ENCODE measurements around the gene ESX1.

Gene ESX1

GRCh38 chrX:104254442-104255115 lies at the start of gene ESX1:
Gene ESX1 (minus strand): TSS chrX:104254933. CDS start chrX:104254849, 84 bp downstream.
- no peaks in the 10 kb centered on the region for H3K9me3 ChIP-seq (ENCODE audit: control insufficient read depth in 2 of 2, low read length in 2 of 2)
- no peaks in the 10 kb centered on the region for H3K36me3 ChIP-seq (ENCODE audit: control insufficient read depth in 2 of 2, insufficient read depth in 2 of 2, low read length in 2 of 2)
- H3K27me3 ChIP-seq (ENCODE audit: control insufficient read depth in 2 of 2, insufficient read depth in 2 of 2, low read length in 2 of 2): peaks cover 17 to 19% of the 10 kb centered on the region in 2 donors
- H3K4me1 ChIP-seq (ENCODE audit: control insufficient read depth in 2 of 2, insufficient read depth in 2 of 2, low read length in 2 of 2): peaks cover 0 to 2% of the 10 kb centered on the region in 2 donors
- peak within 1 kb of the TSS in 1 of 2 donors; percentile 7 for H3K4me3 ChIP-seq (ENCODE audit: low read length in 2 of 2)
- H3K9ac ChIP-seq (ENCODE audit: low read depth in 1 of 2, low read length in 2 of 2): no peak within 1 kb of the TSS
- H3K27ac ChIP-seq (ENCODE audit: low read depth in 2 of 2, low read length in 2 of 2): no peak within 1 kb of the TSS

- peaks cover 0 to 4% of the 10 kb centered on the region in 2 donors for H3K27me3 ChIP-seq (ENCODE audit: control insufficient read depth in 2 of 2, insufficient read depth in 2 of 2, low read length in 2 of 2)
- no peak overlapping the region for H3K9ac ChIP-seq (ENCODE audit: low read depth in 1 of 2, low read length in 2 of 2)
- H3K4me3 ChIP-seq (ENCODE audit: low read length in 2 of 2): no peak overlapping the region
- no peaks in the 10 kb centered on the region for H3K36me3 ChIP-seq (ENCODE audit: control insufficient read depth in 2 of 2, insufficient read depth in 2 of 2, low read length in 2 of 2)
- H3K4me1 ChIP-seq (ENCODE audit: control insufficient read depth in 2 of 2, insufficient read depth in 2 of 2, low read length in 2 of 2): no peaks in the 10 kb centered on the region
- no peak overlapping the region for H3K27ac ChIP-seq (ENCODE audit: low read depth in 2 of 2, low read length in 2 of 2)
- no peaks in the 10 kb centered on the region for H3K9me3 ChIP-seq (ENCODE audit: control insufficient read depth in 2 of 2, low read length in 2 of 2)
These were observed 40.9 kb upstream of the ESX1 start for GRCh38 chrX:104295636-104296035.

- Histone ChIP-seq H3K4me1 (ENCODE audit: control insufficient read depth in 2 of 2, insufficient read depth in 2 of 2, low read length in 2 of 2) (no peaks in the 10 kb centered on the region), H3K36me3 (ENCODE audit: control insufficient read depth in 2 of 2, insufficient read depth in 2 of 2, low read length in 2 of 2) (no peaks in the 10 kb centered on the region), H3K9ac (ENCODE audit: low read depth in 1 of 2, low read length in 2 of 2) (no peak overlapping the region), H3K4me3 (ENCODE audit: low read length in 2 of 2) (no peak overlapping the region), H3K27ac (ENCODE audit: low read depth in 2 of 2, low read length in 2 of 2) (no peak overlapping the region), H3K27me3 (ENCODE audit: control insufficient read depth in 2 of 2, insufficient read depth in 2 of 2, low read length in 2 of 2) (peaks cover 4 to 6% of the 10 kb centered on the region in 2 donors), H3K9me3 (ENCODE audit: control insufficient read depth in 2 of 2, low read length in 2 of 2) (no peaks in the 10 kb centered on the region)
These were observed 34.2 kb upstream of the ESX1 start for GRCh38 chrX:104288961-104289360.

- H3K27ac ChIP-seq (ENCODE audit: low read depth in 2 of 2, low read length in 2 of 2): no peak overlapping the region
- H3K4me1 ChIP-seq (ENCODE audit: control insufficient read depth in 2 of 2, insufficient read depth in 2 of 2, low read length in 2 of 2): no peaks in the 10 kb centered on the region
- peaks cover 4 to 6% of the 10 kb centered on the region in 2 donors for H3K27me3 ChIP-seq (ENCODE audit: control insufficient read depth in 2 of 2, insufficient read depth in 2 of 2, low read length in 2 of 2)
- no peaks in the 10 kb centered on the region for H3K36me3 ChIP-seq (ENCODE audit: control insufficient read depth in 2 of 2, insufficient read depth in 2 of 2, low read length in 2 of 2)
- H3K9ac ChIP-seq (ENCODE audit: low read depth in 1 of 2, low read length in 2 of 2): no peak overlapping the region
- no peaks in the 10 kb centered on the region for H3K9me3 ChIP-seq (ENCODE audit: control insufficient read depth in 2 of 2, low read length in 2 of 2)
- no peak overlapping the region for H3K4me3 ChIP-seq (ENCODE audit: low read length in 2 of 2)
These were observed 33.5 kb upstream of the ESX1 start for GRCh38 chrX:104288269-104288668.

- Histone ChIP-seq H3K4me1 (ENCODE audit: control insufficient read depth in 2 of 2, insufficient read depth in 2 of 2, low read length in 2 of 2) (no peaks in the 10 kb centered on the region), H3K36me3 (ENCODE audit: control insufficient read depth in 2 of 2, insufficient read depth in 2 of 2, low read length in 2 of 2) (no peaks in the 10 kb centered on the region), H3K9me3 (ENCODE audit: control insufficient read depth in 2 of 2, low read length in 2 of 2) (no peaks in the 10 kb centered on the region), H3K4me3 (ENCODE audit: low read length in 2 of 2) (no peak overlapping the region), H3K9ac (ENCODE audit: low read depth in 1 of 2, low read length in 2 of 2) (no peak overlapping the region), H3K27me3 (ENCODE audit: control insufficient read depth in 2 of 2, insufficient read depth in 2 of 2, low read length in 2 of 2) (peaks cover 6 to 8% of the 10 kb centered on the region in 2 donors), H3K27ac (ENCODE audit: low read depth in 2 of 2, low read length in 2 of 2) (no peak overlapping the region)
These were observed 30.5 kb upstream of the ESX1 start for GRCh38 chrX:104285201-104285600.

GRCh38 chrX:104284507-104284906 lies 29.8 kb upstream of the ESX1 start:
- Histone ChIP-seq H3K27me3 (ENCODE audit: control insufficient read depth in 2 of 2, insufficient read depth in 2 of 2, low read length in 2 of 2) (peaks cover 6 to 8% of the 10 kb centered on the region in 2 donors), H3K9ac (ENCODE audit: low read depth in 1 of 2, low read length in 2 of 2) (no peak overlapping the region), H3K4me3 (ENCODE audit: low read length in 2 of 2) (no peak overlapping the region), H3K27ac (ENCODE audit: low read depth in 2 of 2, low read length in 2 of 2) (no peak overlapping the region), H3K36me3 (ENCODE audit: control insufficient read depth in 2 of 2, insufficient read depth in 2 of 2, low read length in 2 of 2) (no peaks in the 10 kb centered on the region), H3K4me1 (ENCODE audit: control insufficient read depth in 2 of 2, insufficient read depth in 2 of 2, low read length in 2 of 2) (no peaks in the 10 kb centered on the region), H3K9me3 (ENCODE audit: control insufficient read depth in 2 of 2, low read length in 2 of 2) (no peaks in the 10 kb centered on the region)

GRCh38 chrX:104282166-104282725 lies 27.5 kb upstream of the ESX1 start:
- H3K9ac ChIP-seq (ENCODE audit: low read depth in 1 of 2, low read length in 2 of 2): no peak overlapping the region
- no peaks in the 10 kb centered on the region for H3K9me3 ChIP-seq (ENCODE audit: control insufficient read depth in 2 of 2, low read length in 2 of 2)
- H3K4me3 ChIP-seq (ENCODE audit: low read length in 2 of 2): no peak overlapping the region
- peaks cover 4 to 8% of the 10 kb centered on the region in 2 donors for H3K27me3 ChIP-seq (ENCODE audit: control insufficient read depth in 2 of 2, insufficient read depth in 2 of 2, low read length in 2 of 2)
- no peaks in the 10 kb centered on the region for H3K36me3 ChIP-seq (ENCODE audit: control insufficient read depth in 2 of 2, insufficient read depth in 2 of 2, low read length in 2 of 2)
- no peaks in the 10 kb centered on the region for H3K4me1 ChIP-seq (ENCODE audit: control insufficient read depth in 2 of 2, insufficient read depth in 2 of 2, low read length in 2 of 2)
- no peak overlapping the region for H3K27ac ChIP-seq (ENCODE audit: low read depth in 2 of 2, low read length in 2 of 2)

- Histone ChIP-seq H3K4me1 (ENCODE audit: control insufficient read depth in 2 of 2, insufficient read depth in 2 of 2, low read length in 2 of 2) (no peaks in the 10 kb centered on the region), H3K4me3 (ENCODE audit: low read length in 2 of 2) (no peak overlapping the region), H3K9ac (ENCODE audit: low read depth in 1 of 2, low read length in 2 of 2) (no peak overlapping the region), H3K36me3 (ENCODE audit: control insufficient read depth in 2 of 2, insufficient read depth in 2 of 2, low read length in 2 of 2) (no peaks in the 10 kb centered on the region), H3K9me3 (ENCODE audit: control insufficient read depth in 2 of 2, low read length in 2 of 2) (no peaks in the 10 kb centered on the region), H3K27me3 (ENCODE audit: control insufficient read depth in 2 of 2, insufficient read depth in 2 of 2, low read length in 2 of 2) (peaks cover 4 to 7% of the 10 kb centered on the region in 2 donors), H3K27ac (ENCODE audit: low read depth in 2 of 2, low read length in 2 of 2) (no peak overlapping the region)
These were observed 26.8 kb upstream of the ESX1 start for GRCh38 chrX:104281564-104281963.

- Histone ChIP-seq H3K9ac (ENCODE audit: low read depth in 1 of 2, low read length in 2 of 2) (no peak overlapping the region), H3K27ac (ENCODE audit: low read depth in 2 of 2, low read length in 2 of 2) (no peak overlapping the region), H3K36me3 (ENCODE audit: control insufficient read depth in 2 of 2, insufficient read depth in 2 of 2, low read length in 2 of 2) (no peaks in the 10 kb centered on the region), H3K27me3 (ENCODE audit: control insufficient read depth in 2 of 2, insufficient read depth in 2 of 2, low read length in 2 of 2) (peaks cover 4% of the 10 kb centered on the region in 2 donors), H3K9me3 (ENCODE audit: control insufficient read depth in 2 of 2, low read length in 2 of 2) (no peaks in the 10 kb centered on the region), H3K4me3 (ENCODE audit: low read length in 2 of 2) (no peak overlapping the region), H3K4me1 (ENCODE audit: control insufficient read depth in 2 of 2, insufficient read depth in 2 of 2, low read length in 2 of 2) (no peaks in the 10 kb centered on the region)
These were observed 25.9 kb upstream of the ESX1 start for GRCh38 chrX:104280609-104281008.

- no peak overlapping the region for H3K9ac ChIP-seq (ENCODE audit: low read depth in 1 of 2, low read length in 2 of 2)
- no peaks in the 10 kb centered on the region for H3K9me3 ChIP-seq (ENCODE audit: control insufficient read depth in 2 of 2, low read length in 2 of 2)
- no peaks in the 10 kb centered on the region for H3K36me3 ChIP-seq (ENCODE audit: control insufficient read depth in 2 of 2, insufficient read depth in 2 of 2, low read length in 2 of 2)
- peak overlapping the region in 1 of 2 donors; percentile 49 for H3K4me3 ChIP-seq (ENCODE audit: low read length in 2 of 2)
- H3K27ac ChIP-seq (ENCODE audit: low read depth in 2 of 2, low read length in 2 of 2): no peak overlapping the region
- H3K27me3 ChIP-seq (ENCODE audit: control insufficient read depth in 2 of 2, insufficient read depth in 2 of 2, low read length in 2 of 2): peaks cover 0 to 3% of the 10 kb centered on the region in 2 donors
- H3K4me1 ChIP-seq (ENCODE audit: control insufficient read depth in 2 of 2, insufficient read depth in 2 of 2, low read length in 2 of 2): no peaks in the 10 kb centered on the region
These were observed 16.3 kb upstream of the ESX1 start for GRCh38 chrX:104270916-104271512.
